GM18951 (cell line): ENCODE results near the gene TIMM17B.

Experiments
- POLR2A ChIP-seq: IDR thresholded peaks from 4 replicates; pipeline ENCODE4 v1.6.1; 2011; ENCODE audit warnings: mild to moderate bottlenecking; ENCODE audit not compliant: insufficient read length, insufficient read depth; ENCODE audit errors: extremely low read depth
- in situ Hi-C: fragments of 300-500 bp; cut with MboI; formaldehyde crosslinking; loops from one replicate; pipeline ENCODE4 v1.12.0; 2022; ENCODE audit warnings: low sequenced_read_pairs, mixed read lengths, inconsistent platforms; ENCODE audit not compliant: unreplicated experiment

The TIMM17B gene

DNA sequence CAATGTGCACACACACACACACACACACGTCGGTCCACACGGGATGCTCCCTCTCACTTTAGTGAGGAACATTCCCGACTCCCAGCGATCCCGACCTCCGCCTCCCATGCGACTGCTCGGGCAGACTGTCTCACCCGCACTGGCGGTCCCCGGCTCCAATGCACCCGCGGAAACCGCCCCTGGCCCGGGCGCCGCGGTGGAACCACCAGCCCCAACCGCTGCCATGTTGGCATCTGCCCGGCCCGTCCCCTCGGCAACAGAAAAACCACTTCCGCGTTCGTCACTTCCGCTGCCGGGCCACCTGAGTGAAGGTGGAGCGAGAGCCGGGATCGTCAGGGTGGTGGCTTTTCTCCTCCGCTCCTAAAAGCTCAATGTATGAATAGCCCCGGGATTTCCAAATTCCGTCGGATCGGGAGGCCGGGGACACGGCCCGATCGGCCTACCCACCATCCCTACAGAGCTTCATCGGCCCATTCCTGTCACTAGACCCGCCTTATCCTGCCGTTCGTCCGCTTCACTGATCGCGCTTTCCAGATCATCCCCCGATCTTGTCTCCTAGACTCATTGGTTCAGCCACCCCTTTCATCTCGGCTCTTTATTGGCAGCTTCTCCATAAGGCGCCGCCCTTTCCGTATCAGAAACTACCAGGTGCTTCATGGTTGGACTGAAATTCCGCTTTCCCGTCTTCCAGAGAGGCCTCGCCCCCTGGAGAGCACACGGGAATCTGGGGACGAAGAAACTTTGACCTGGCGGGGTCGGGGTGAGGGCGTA, 14.0 kb upstream of the TIMM17B start, which contains the start of gene SLC35A2:
Gene SLC35A2, minus strand, starts transcription at position 235 of the 771 bp plus-strand sequence. Its CDS starts 10 bp downstream, at position 225.
- in situ Hi-C loops: no loop called here
- peak; percentile 64 for TF ChIP-seq POLR2A

DNA sequence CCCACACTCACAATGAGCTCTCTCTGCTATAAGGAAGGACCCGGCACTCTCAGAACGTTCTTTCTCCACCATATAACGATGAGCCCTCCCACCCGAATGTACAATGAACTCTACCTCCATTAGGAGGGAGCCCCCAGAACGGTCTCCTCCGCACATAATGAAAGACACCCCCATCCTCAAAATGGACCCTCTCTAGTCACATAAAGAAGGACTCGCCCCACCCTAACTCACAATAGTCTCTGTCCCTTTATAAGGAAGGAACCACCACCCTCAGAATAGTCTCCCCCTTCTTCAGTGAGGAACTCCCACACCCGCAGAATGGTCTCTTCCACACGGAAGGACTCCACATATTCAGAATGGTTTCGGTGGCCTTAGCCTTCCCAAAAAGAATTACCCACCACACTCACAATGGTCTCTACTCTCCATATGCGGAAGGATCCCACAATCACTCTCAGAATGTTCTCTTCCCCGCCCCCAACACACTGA, 13.4 kb upstream of the TIMM17B start:
- TF ChIP-seq POLR2A: no peak
- in situ Hi-C loops: no loop called here

DNA sequence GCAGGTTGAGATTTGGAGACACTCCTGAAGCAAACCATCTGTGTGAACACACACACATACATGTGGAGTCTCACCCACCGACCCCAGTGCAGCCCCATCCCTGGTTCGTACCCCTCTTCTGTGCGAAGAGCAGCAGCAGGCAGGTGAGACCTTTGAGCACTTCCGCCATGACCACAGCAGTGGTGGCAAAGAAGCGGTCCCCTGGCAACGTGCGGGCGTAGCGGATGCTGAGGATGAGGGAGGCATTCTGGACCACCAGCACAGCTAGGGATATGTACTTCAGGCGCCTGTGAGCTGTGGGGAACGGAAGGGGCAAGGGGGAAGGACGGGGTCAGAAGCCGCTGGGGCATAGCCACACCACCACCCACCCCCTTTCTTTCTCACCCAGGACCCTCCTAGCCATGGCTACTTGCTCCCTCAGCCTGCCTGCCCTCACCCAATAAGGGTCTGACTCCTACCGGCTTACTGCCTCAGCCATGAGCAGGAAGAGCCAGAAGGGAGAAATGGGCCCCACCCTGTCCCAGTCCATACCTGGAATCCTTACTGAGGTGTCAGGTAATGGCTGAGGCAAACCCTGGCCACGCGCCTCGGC, 12.2 kb upstream of the TIMM17B start:
- TF ChIP-seq POLR2A: no peak
- in situ Hi-C loops: no loop called here

DNA sequence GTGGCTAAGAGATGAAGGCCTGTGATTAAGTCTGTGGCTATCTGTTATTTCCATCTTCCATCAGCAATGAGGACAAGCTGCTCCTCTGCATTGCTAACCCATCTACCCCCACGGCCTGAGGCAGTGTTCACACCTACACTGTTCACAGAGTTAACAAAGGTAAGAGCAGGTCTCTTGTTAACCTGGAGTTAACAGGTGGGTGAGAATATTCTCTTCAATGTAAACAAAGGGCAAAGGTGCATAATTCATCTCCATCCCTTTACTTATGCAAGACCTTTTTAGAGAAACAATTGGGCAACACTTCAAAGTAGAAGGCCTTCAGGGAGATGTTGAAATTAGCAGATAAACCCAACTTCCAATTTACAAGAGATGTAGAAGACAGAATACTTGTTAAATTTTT, 11.0 kb upstream of the TIMM17B start:
- TF ChIP-seq POLR2A: no peak
- in situ Hi-C loops: no loop called here

DNA sequence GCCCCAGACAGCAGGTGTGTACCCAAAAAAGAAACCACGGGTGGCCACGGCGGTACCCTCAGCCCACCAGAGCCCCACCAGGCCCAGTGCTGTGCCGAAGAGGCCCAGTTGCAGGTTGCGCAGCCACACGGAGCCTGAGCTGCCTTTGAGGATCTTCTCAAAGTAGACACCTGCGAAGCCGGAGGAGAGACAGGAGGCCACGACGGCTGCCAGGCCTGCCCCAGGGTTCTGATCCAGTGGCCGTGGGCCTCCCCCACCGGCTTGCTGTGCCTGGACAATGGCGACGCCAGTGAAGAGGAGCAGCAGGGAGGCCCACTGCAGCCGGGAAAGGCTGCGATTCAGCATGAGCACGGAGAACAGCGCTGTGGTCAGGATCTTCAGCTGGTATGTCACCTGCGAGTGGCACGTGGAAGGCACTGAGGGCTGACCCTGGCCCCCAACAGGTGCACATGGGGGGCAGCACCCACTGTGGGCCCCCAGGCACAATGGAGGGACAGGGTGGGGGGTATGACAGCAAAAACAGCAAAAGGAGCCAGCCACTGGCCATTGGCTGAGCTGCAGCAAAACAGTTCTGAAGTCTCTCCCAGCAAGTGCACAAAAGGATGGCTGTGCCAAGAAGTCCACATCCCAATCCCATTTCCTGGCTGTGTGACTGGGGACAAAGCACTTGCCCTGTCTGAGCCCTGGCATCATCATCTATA, 7.7 kb upstream of the TIMM17B start:
- TF ChIP-seq POLR2A: no peak
- in situ Hi-C loops: no loop called here

DNA sequence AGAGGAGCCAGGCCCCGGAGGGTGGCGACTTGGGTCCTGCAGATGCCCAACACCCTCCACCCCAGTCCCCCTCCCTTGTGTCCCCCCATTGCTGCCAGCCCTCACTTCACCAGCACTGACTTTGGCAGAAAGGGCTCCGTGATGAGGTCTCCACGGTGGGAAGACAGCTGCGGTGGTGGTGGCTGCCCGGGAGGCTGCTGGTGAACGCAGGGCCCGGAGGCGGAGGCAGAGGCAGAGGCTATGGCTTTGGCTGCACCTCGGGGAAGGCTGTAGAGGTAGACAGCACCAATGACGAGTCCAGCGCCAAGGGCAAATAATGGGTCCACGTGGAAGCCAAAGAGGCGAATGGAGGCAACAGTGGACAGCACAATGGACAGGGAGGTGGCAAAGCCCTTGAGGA, 7.1 kb upstream of the TIMM17B start:
- in situ Hi-C loops: no loop called here
- no peak for TF ChIP-seq POLR2A

DNA sequence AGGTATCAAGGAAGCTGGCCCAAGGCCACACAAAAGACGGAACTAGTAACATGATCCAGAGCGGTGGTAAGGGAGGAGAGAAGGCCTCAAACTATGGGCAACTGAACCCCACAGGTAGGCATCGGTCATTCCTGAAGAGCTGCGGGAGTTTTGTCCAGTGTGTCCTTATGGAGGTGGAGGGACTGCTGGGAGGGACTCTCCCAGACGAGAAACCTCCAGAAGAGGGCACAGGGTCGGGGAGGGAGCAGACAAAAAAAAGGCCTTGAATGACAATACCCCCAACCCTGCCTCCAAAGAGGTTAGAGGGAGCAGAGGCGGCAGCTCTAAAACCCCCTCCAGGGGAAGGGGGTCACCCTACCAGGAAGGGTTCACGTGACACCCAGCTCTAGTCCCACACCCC, 6.6 kb upstream of the TIMM17B start:
- no peak for TF ChIP-seq POLR2A
- in situ Hi-C loops: no loop called here

DNA sequence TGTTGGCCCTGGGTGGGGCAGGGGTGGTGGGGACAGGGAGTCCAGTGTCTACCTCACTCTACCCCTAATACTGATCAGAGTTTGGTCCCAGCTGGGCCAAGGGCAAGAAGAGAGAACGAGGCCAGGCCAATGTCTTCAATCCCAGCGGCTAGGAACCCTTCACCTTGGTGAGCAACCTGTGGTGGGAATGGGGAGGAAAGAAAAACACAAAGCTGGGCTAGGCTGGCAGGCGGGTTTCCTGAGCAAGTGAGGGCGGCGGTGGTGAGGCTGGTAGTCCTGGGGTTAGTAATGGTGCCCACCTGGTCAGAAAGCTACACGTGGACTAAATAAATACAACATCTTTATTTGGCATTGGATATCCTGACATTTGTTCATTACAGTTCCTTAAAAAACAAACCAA, 5.7 kb upstream of the TIMM17B start:
- in situ Hi-C loops: no loop called here
- no peak for TF ChIP-seq POLR2A

DNA sequence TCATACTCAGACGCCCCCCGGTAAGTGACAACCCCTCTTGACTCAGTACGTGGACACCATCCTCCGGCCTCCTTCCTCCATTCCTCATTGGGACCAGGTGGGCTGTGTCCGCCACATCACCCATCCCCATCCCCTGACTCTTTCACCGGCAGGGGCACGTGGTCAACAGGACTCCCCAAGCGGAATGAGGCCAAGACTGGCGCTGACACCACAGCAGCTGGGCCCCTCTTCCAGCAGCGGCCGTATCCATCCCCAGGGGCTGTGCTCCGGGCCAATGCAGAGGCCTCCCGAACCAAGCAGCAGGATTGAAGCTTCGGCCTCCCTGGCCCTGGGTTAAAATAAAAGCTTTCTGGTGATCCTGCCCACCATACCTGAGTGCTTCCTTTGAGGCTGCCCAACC, 5.2 kb upstream of the TIMM17B start:
- in situ Hi-C loops: no loop called here
- TF ChIP-seq POLR2A: no peak

DNA sequence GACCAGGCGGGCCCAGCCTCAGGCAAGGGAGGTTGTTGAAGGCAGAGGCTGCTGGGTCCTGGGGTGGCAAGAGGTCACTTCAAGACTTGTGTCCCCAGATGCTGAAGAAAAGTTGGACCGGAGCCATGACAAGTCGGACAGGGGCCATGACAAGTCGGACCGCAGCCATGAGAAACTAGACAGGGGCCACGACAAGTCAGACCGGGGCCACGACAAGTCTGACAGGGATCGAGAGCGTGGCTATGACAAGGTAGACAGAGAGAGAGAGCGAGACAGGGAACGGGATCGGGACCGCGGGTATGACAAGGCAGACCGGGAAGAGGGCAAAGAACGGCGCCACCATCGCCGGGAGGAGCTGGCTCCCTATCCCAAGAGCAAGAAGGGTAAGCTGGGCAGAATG, 4.6 kb upstream of the TIMM17B start:
- in situ Hi-C loops: no loop called here
- TF ChIP-seq POLR2A: no peak

DNA sequence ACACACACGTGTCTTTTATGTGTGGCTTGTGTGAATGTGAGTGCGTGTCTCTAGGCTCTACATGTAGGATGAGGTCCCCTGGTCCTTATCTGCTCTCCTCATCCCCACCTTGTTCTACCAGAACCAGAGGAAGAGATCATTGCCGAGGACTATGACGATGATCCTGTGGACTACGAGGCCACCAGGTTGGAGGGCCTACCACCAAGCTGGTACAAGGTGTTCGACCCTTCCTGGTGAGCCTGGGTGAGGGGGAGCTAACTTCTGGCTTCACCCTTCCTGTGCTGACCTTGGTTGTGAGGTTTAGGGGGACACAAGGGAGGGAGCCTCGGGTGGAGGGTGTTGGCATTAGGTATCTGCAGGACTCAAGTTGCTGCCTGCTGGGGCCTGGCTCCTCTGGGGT, 3.5 kb upstream of the TIMM17B start:
- in situ Hi-C loops: no loop called here
- TF ChIP-seq POLR2A: no peak

DNA sequence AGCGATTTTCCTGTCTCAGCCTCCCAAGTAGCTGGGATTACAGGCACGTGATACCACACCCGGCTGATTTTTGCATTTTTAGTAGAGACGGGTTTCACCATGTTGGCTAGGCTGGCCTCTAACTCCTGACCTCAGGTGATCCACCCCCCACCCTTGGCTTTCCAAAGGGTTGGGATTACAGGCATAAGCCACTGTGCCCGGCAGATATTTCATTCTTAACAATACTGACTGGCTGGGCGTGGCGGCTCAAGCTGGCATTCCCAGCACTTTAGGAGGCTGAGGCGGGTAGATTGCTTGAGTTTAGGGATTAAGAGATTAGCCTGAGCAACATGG, 1.5 kb upstream of the TIMM17B start:
- in situ Hi-C loops: no loop called here
- TF ChIP-seq POLR2A: no peak

DNA sequence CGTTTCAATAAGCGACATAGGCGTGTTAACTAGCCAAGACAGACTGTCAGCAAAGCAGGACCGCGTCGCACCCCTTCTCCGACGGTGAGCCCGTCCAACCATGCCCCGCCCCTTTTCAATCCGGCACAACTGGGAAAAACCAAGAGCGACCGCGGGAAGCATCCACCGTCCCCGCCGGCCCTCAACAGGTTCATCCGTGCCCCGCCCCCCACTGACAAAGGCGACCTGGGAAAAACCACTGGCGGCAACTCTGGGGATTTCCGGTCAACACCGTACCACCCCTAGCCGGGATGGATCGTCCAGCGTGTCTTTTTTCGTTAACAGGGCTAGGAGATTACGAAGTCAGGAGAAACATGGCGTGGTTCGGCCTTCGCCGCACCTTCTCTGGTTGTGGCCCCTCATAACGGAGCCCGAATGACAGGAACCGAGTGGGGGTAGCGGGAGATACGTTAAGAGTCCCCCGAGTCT, 377 bp downstream of the TIMM17B start:
- no peak for TF ChIP-seq POLR2A
- in situ Hi-C loops: no loop called here
